GM23338 (cell line): ENCODE results near the gene HDC. TPM values are rescaled to one million over a fixed set of nuclear protein-coding genes. Genes with fewer than 3 reads are reported as not detected.

ENCODE experiments used
- ATAC-seq: fragments of 200-7000 bp; cut with Tn5 transposase; 3 replicates; pipeline ENCODE4 v1.9.1; 2020
- DNase-seq: peaks from one replicate; pipeline ENCODE4 v3.0.0-alpha.2; 2015; ENCODE audit warnings: low spot score
- H2AFZ ChIP-seq: fragments of 200-600 bp; sonication (generic); 2 replicates; pipeline ENCODE4 v1.8.0; 2016; ENCODE audit warnings: antibody characterized with exemption, mild to moderate bottlenecking, moderate library complexity
- H3F3A ChIP-seq: fragments of 200-600 bp; sonication (generic); replicated peaks from 2 replicates; pipeline ENCODE4 v1.8.0; 2017; ENCODE audit warnings: antibody characterized with exemption, mixed run types, low read depth
- H3K27ac ChIP-seq: fragments of 200-600 bp; sonication (generic); 2 replicates; pipeline ENCODE4 v1.6.1; 2016; ENCODE audit warnings: low read depth
- H3K27me3 ChIP-seq: fragments of 200-600 bp; sonication (generic); 2 replicates; pipeline ENCODE4 v1.8.0; 2016; ENCODE audit warnings: mild to moderate bottlenecking, mixed run types, moderate library complexity; ENCODE audit not compliant: insufficient read depth
- H3K36me3 ChIP-seq: fragments of 200-600 bp; sonication (generic); 2 replicates; pipeline ENCODE4 v1.8.0; 2016; ENCODE audit warnings: mild to moderate bottlenecking; ENCODE audit not compliant: insufficient read depth
- H3K4me1 ChIP-seq: fragments of 200-600 bp; sonication (generic); 2 replicates; pipeline ENCODE4 v1.8.0; 2016; ENCODE audit warnings: mild to moderate bottlenecking, moderate library complexity; ENCODE audit not compliant: insufficient read depth
- H3K4me2 ChIP-seq: fragments of 200-600 bp; sonication (generic); 2 replicates; pipeline ENCODE4 v1.7.1; 2017; ENCODE audit warnings: mixed run types
- H3K4me3 ChIP-seq: fragments of 200-600 bp; sonication (generic); 2 replicates; pipeline ENCODE4 v1.6.1; 2016; ENCODE audit warnings: mixed run types
- H3K79me2 ChIP-seq: fragments of 200-600 bp; sonication (generic); replicated peaks from 2 replicates; pipeline ENCODE4 v1.8.0; 2017; ENCODE audit warnings: mild to moderate bottlenecking; ENCODE audit not compliant: insufficient read depth
- H3K9me2 ChIP-seq: fragments of 200-600 bp; sonication (generic); 2 replicates; pipeline ENCODE4 v1.8.0; 2017; ENCODE audit not compliant: insufficient read depth
- H4K20me1 ChIP-seq: fragments of 200-600 bp; sonication (generic); replicated peaks from 2 replicates; pipeline ENCODE4 v1.8.0; 2017; ENCODE audit warnings: mild to moderate bottlenecking; ENCODE audit not compliant: insufficient read depth
- H3K27ac Mint-ChIP-seq: 2 replicates; pipeline ENCODE4 v1.8.0; 2020; ENCODE audit warnings: inconsistent platforms, mild to moderate bottlenecking, moderate library complexity, mixed read lengths
- H3K27me3 Mint-ChIP-seq: 3 replicates; pipeline ENCODE4 v1.8.0; 2022; ENCODE audit warnings: low read depth, mild to moderate bottlenecking, moderate library complexity, mixed read lengths, inconsistent platforms; ENCODE audit not compliant: insufficient read depth, poor library complexity
- H3K36me3 Mint-ChIP-seq: 3 replicates; pipeline ENCODE4 v1.8.0; 2021; ENCODE audit warnings: low read depth, mild to moderate bottlenecking, inconsistent platforms, moderate library complexity, mixed read lengths
- H3K4me1 Mint-ChIP-seq: 3 replicates; pipeline ENCODE4 v1.8.0; 2020; ENCODE audit warnings: mild to moderate bottlenecking, inconsistent platforms, mixed read lengths
- H3K4me3 Mint-ChIP-seq: 3 replicates; pipeline ENCODE4 v1.8.0; 2021; ENCODE audit warnings: moderate library complexity, mild to moderate bottlenecking, inconsistent platforms, mixed read lengths
- H3K9me3 Mint-ChIP-seq: 3 replicates; pipeline ENCODE4 v1.8.0; 2020; ENCODE audit warnings: moderate library complexity, mild to moderate bottlenecking, inconsistent platforms, mixed read lengths
- CREB1 ChIP-seq: fragments of 250-450 bp; sonication (Bioruptor Pico); IDR thresholded peaks from 2 replicates; pipeline ENCODE4 v1.5.0; 2020; ENCODE audit warnings: low read depth, mild to moderate bottlenecking, moderate library complexity
- ETS1 ChIP-seq: IDR thresholded peaks from 2 replicates; pipeline ENCODE4 v1.6.1; 2016; ENCODE audit warnings: antibody characterized with exemption
- EZH2 ChIP-seq: fragments of 200-600 bp; sonication (generic); IDR thresholded peaks from one replicate; pipeline ENCODE4 v1.8.0; 2017; ENCODE audit warnings: antibody characterized with exemption, mild to moderate bottlenecking, low read depth; ENCODE audit not compliant: unreplicated experiment
- EZH2phosphoT487 ChIP-seq: fragments of 200-600 bp; sonication (generic); IDR thresholded peaks from one replicate; pipeline ENCODE4 v1.8.1; 2018; ENCODE audit warnings: antibody characterized with exemption; ENCODE audit not compliant: unreplicated experiment
- ZNF331 ChIP-seq: fragments of 250-450 bp; sonication (Bioruptor Pico); IDR thresholded peaks from 2 replicates; pipeline ENCODE4 v1.5.0; 2020; ENCODE audit warnings: low read depth, mild to moderate bottlenecking, moderate library complexity
- polyA plus RNA-seq: library from polyadenylated mRNA; unstranded; fragments of >200 nt; fragmentation: Nextera tagmentation; extraction: Ambion mirVana; gene quantifications from 2 replicates; pipeline ENCODE4 v1.2.1, GENCODE V29; 2016
- total RNA-seq: library from RNA; depleted of rRNA; stranded (reverse); fragments of >200 nt; shearing (Covaris generic); gene quantifications from 2 replicates; pipeline ENCODE4 v1.2.3, GENCODE V29; 2014
- TF ChIP-seq, protein P1 (sequence below), 2 experiments: fragments of 200-600 bp in 1 of 2; sonication (generic) in 1 of 2; conservative IDR thresholded peaks; 2 replicates each; pipeline versions ENCODE4 v1.5.1 to v1.6.1; 2016 to 2017; ENCODE audit warnings: antibody characterized with exemption in 2 of 2, low read depth in 2 of 2, mild to moderate bottlenecking in 2 of 2, moderate library complexity in 1 of 2
- TF ChIP-seq, protein P2 (sequence below): fragments of 250-450 bp; sonication (Bioruptor Pico); IDR thresholded peaks from 2 replicates; pipeline ENCODE4 v1.5.0; 2020; ENCODE audit warnings: mild to moderate bottlenecking, moderate library complexity

The HDC gene
- total and polyA plus RNA-seq, 2 experiments from 2014 or later: not detected

GRCh38 chr15:50227076-50227475 is 38.5 kb downstream of the HDC start:
- Mint-ChIP-seq H3K36me3 (peaks cover 4% of the 10 kb centered on the region; the same call in 1 of the 3 replicates), H3K27ac (no peak overlapping the region), H3K4me1 (no peaks in the 10 kb centered on the region), H3K4me3 (no peak overlapping the region), H3K9me3 (no peaks in the 10 kb centered on the region), H3K27me3 (no peaks in the 10 kb centered on the region)
- no peak overlapping the region for H3K27ac ChIP-seq
- no peak overlapping the region for H3K4me3 ChIP-seq
- H4K20me1 ChIP-seq: no peaks in the 10 kb centered on the region; the same call in 1 of the 2 replicates
- H3K27me3 ChIP-seq: no peaks in the 10 kb centered on the region
- no peak overlapping the region for H3K4me2 ChIP-seq
- ATAC-seq (no peak), DNase-seq (no peak)
- TF ChIP-seq CREB1 (CRISPR knock-in tag): no peak
- TF ChIP-seq ETS1: no peak
- H3K4me1 ChIP-seq: no peaks in the 10 kb centered on the region
- H3K79me2 ChIP-seq: no peaks in the 10 kb centered on the region
- H2AFZ ChIP-seq: no peak overlapping the region
- H3K36me3 ChIP-seq: no peaks in the 10 kb centered on the region
- H3F3A ChIP-seq: no peaks in the 10 kb centered on the region
- H3K9me2 ChIP-seq: no peaks in the 10 kb centered on the region

DNA sequence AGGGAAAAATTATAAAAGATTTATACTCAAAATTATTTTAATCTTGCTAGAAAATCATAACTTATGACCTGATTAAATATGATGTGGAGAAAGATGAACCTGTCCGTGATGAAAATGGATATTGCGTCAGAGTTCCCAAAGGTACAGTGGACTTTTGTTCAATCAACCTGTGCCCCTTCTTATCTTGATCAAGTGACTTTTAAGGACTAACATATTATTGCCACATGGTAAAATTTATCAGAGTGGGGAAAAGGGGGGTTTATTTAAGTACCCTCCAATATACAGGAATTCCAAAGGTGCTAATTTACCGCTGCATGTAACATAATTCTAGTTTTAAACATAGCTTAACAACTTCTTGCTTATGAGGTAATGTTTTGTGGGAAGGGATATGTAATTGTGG is 39.6 kb downstream of the HDC start:
- Mint-ChIP-seq H3K4me1 (no peaks in the 10 kb centered on the region), H3K4me3 (no peak overlapping the region), H3K9me3 (no peaks in the 10 kb centered on the region), H3K36me3 (peaks cover 4% of the 10 kb centered on the region; the same call in 1 of the 3 replicates), H3K27me3 (no peaks in the 10 kb centered on the region), H3K27ac (no peak overlapping the region)
- Histone ChIP-seq H3K27ac (no peak overlapping the region), H3K79me2 (no peaks in the 10 kb centered on the region), H3F3A (no peaks in the 10 kb centered on the region), H3K4me2 (no peak overlapping the region), H3K27me3 (no peaks in the 10 kb centered on the region), H2AFZ (no peak overlapping the region), H3K4me3 (no peak overlapping the region), H3K36me3 (no peaks in the 10 kb centered on the region), H3K9me2 (no peaks in the 10 kb centered on the region), H4K20me1 (no peaks in the 10 kb centered on the region; the same call in 1 of the 2 replicates), H3K4me1 (no peaks in the 10 kb centered on the region)
- no peak for ATAC-seq
- DNase-seq: no peak
- TF ChIP-seq, protein P1, sequence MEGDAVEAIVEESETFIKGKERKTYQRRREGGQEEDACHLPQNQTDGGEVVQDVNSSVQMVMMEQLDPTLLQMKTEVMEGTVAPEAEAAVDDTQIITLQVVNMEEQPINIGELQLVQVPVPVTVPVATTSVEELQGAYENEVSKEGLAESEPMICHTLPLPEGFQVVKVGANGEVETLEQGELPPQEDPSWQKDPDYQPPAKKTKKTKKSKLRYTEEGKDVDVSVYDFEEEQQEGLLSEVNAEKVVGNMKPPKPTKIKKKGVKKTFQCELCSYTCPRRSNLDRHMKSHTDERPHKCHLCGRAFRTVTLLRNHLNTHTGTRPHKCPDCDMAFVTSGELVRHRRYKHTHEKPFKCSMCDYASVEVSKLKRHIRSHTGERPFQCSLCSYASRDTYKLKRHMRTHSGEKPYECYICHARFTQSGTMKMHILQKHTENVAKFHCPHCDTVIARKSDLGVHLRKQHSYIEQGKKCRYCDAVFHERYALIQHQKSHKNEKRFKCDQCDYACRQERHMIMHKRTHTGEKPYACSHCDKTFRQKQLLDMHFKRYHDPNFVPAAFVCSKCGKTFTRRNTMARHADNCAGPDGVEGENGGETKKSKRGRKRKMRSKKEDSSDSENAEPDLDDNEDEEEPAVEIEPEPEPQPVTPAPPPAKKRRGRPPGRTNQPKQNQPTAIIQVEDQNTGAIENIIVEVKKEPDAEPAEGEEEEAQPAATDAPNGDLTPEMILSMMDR (conservative IDR thresholded peaks at IDR 0.05; ENCODE audit: low read depth in 2 of 2): no peak
- TF ChIP-seq EZH2phosphoT487 (no peak), CREB1 (CRISPR knock-in tag) (no peak), ZNF331 (CRISPR knock-in tag) (no peak), EZH2 (no peak), ETS1 (no peak)
- TF ChIP-seq, protein P2, sequence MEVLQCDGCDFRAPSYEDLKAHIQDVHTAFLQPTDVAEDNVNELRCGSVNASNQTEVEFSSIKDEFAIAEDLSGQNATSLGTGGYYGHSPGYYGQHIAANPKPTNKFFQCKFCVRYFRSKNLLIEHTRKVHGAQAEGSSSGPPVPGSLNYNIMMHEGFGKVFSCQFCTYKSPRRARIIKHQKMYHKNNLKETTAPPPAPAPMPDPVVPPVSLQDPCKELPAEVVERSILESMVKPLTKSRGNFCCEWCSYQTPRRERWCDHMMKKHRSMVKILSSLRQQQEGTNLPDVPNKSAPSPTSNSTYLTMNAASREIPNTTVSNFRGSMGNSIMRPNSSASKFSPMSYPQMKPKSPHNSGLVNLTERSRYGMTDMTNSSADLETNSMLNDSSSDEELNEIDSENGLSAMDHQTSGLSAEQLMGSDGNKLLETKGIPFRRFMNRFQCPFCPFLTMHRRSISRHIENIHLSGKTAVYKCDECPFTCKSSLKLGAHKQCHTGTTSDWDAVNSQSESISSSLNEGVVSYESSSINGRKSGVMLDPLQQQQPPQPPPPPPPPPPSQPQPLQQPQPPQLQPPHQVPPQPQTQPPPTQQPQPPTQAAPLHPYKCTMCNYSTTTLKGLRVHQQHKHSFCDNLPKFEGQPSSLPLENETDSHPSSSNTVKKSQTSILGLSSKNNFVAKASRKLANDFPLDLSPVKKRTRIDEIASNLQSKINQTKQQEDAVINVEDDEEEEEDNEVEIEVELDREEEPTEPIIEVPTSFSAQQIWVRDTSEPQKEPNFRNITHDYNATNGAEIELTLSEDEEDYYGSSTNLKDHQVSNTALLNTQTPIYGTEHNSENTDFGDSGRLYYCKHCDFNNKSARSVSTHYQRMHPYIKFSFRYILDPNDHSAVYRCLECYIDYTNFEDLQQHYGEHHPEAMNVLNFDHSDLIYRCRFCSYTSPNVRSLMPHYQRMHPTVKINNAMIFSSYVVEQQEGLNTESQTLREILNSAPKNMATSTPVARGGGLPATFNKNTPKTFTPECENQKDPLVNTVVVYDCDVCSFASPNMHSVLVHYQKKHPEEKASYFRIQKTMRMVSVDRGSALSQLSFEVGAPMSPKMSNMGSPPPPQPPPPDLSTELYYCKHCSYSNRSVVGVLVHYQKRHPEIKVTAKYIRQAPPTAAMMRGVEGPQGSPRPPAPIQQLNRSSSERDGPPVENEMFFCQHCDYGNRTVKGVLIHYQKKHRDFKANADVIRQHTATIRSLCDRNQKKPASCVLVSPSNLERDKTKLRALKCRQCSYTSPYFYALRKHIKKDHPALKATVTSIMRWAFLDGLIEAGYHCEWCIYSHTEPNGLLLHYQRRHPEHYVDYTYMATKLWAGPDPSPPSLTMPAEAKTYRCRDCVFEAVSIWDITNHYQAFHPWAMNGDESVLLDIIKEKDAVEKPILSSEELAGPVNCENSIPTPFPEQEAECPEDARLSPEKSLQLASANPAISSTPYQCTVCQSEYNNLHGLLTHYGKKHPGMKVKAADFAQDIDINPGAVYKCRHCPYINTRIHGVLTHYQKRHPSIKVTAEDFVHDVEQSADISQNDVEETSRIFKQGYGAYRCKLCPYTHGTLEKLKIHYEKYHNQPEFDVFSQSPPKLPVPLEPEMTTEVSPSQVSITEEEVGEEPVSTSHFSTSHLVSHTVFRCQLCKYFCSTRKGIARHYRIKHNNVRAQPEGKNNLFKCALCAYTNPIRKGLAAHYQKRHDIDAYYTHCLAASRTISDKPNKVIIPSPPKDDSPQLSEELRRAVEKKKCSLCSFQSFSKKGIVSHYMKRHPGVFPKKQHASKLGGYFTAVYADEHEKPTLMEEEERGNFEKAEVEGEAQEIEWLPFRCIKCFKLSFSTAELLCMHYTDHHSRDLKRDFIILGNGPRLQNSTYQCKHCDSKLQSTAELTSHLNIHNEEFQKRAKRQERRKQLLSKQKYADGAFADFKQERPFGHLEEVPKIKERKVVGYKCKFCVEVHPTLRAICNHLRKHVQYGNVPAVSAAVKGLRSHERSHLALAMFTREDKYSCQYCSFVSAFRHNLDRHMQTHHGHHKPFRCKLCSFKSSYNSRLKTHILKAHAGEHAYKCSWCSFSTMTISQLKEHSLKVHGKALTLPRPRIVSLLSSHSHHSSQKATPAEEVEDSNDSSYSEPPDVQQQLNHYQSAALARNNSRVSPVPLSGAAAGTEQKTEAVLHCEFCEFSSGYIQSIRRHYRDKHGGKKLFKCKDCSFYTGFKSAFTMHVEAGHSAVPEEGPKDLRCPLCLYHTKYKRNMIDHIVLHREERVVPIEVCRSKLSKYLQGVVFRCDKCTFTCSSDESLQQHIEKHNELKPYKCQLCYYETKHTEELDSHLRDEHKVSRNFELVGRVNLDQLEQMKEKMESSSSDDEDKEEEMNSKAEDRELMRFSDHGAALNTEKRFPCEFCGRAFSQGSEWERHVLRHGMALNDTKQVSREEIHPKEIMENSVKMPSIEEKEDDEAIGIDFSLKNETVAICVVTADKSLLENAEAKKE: no peak
